Esophagus muscularis mucosa (tissue), 4 donors: ENCODE data around the gene PRM3. TPM values are rescaled to one million over a fixed set of nuclear protein-coding genes. Genes with fewer than 3 reads are reported as not detected.

Experiments
- DNase-seq: peaks from one replicate; pipeline ENCODE4 v3.0.0-alpha.2; 2017; ENCODE audit errors: extremely low spot score
- H3K27ac ChIP-seq, 4 donors: fragments of 200-600 bp; sonication (generic); replicated peaks in 1 of 4; 1 replicate in 3 of 4; 2 replicates in 1 of 4; pipeline ENCODE4 v1.5.1; 2016 to 2019; ENCODE audit warnings: mild to moderate bottlenecking in 1 of 4
- H3K27me3 ChIP-seq, 4 donors: fragments of 200-600 bp; sonication (generic); one replicate each; pipeline versions ENCODE4 v1.5.1 to v1.6.0; 2016 to 2019
- H3K36me3 ChIP-seq, 4 donors: fragments of 200-600 bp; sonication (generic); one replicate each; pipeline ENCODE4 v1.5.1; 2016 to 2019
- H3K4me1 ChIP-seq, 4 donors: fragments of 200-600 bp; sonication (generic); one replicate each; pipeline ENCODE4 v1.5.1; 2016 to 2019
- H3K4me3 ChIP-seq, 4 donors: fragments of 200-600 bp; sonication (generic); 1 replicate in 2 of 4; 2 replicates in 2 of 4; pipeline ENCODE4 v1.5.1; 2016 to 2019; ENCODE audit warnings: mild to moderate bottlenecking in 4 of 4, moderate library complexity in 1 of 4
- H3K9me3 ChIP-seq, 4 donors: fragments of 200-600 bp; sonication (generic); 1 replicate in 3 of 4; 2 replicates in 1 of 4; pipeline ENCODE4 v1.5.1; 2016 to 2019
- CTCF ChIP-seq, 3 experiments: fragments of 200-600 bp in 2 of 3; fragments of 450-650 bp in 1 of 3; sonication (generic) in 2 of 3; IDR thresholded peaks; one replicate each; pipeline ENCODE4 v1.5.1; 2017 to 2019; ENCODE audit warnings: antibody characterized with exemption in 3 of 3, mild to moderate bottlenecking in 2 of 3, moderate library complexity in 1 of 3
- EP300 ChIP-seq: sonication (generic); formaldehyde crosslinking; IDR thresholded peaks from one replicate; pipeline ENCODE4 v1.6.1; 2017; ENCODE audit warnings: antibody characterized with exemption
- POLR2A ChIP-seq: fragments of 450-650 bp; IDR thresholded peaks from one replicate; pipeline ENCODE4 v1.6.1; 2017; ENCODE audit warnings: antibody characterized with exemption, moderate library complexity, mild to moderate bottlenecking, low read depth
- POLR2AphosphoS5 ChIP-seq, 2 donors: sonication (generic); formaldehyde crosslinking; IDR thresholded peaks; one replicate each; pipeline ENCODE4 v1.6.1; 2017; ENCODE audit warnings: antibody characterized with exemption in 2 of 2
- WGBS: methylation state at CpG from one replicate; pipeline ENCODE4 v1.1.5; 2018; 5-methylcytosine and 5-hydroxymethylcytosine counted together
- intact Hi-C: fragments of 100-400 bp; cut with DNase I; formaldehyde crosslinking; loops from one replicate; pipeline ENCODE4 v1.15.1; 2023
- total RNA-seq, 4 donors: library from RNA; depleted of rRNA; stranded (reverse); fragments of >200 nt; gene quantifications; one replicate each; pipeline versions ENCODE4 v1.1.0 to v1.2.1, GENCODE V29; 2016

The PRM3 gene
- total RNA-seq, 4 donors from 2014 or later, result not detected

DNA sequence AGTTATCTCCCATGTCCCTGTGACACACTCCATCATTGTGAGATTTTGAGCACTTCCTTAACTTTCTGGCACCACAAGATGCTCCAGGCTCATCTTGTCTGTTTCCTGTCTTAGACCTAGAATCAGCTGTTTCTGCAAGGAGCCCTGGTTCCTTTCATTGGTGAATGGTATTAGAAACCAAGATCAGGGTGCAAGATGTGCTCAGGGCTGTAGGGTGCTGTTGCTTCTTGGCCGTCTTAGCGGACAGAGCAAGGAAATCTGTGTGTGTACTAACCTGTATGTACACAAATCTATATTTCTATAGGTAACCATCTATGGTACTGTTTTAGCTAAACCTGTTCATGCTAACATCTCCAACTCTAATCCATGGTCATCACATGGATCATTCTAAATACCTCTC, 15.8 kb upstream of the PRM3 start:
- TF ChIP-seq POLR2A (no peak), EP300 (no peak), CTCF (IDR thresholded peaks at IDR 0.05) (no peak), POLR2AphosphoS5 (IDR thresholded peaks at IDR 0.05) (no peak)
- intact Hi-C loops, result no loop called here
- H3K27ac ChIP-seq, result no peak overlapping the region
- H3K9me3 ChIP-seq, result no peaks in the 10 kb centered on the region
- no peaks in the 10 kb centered on the region for H3K36me3 ChIP-seq
- DNase-seq, result no peak
- no peaks in the 10 kb centered on the region for H3K27me3 ChIP-seq
- WGBS, result 93% methylated on average over 2 of the region's 2 CpGs
- H3K4me1 ChIP-seq, result no peaks in the 10 kb centered on the region
- H3K4me3 ChIP-seq, result no peak overlapping the region

DNA sequence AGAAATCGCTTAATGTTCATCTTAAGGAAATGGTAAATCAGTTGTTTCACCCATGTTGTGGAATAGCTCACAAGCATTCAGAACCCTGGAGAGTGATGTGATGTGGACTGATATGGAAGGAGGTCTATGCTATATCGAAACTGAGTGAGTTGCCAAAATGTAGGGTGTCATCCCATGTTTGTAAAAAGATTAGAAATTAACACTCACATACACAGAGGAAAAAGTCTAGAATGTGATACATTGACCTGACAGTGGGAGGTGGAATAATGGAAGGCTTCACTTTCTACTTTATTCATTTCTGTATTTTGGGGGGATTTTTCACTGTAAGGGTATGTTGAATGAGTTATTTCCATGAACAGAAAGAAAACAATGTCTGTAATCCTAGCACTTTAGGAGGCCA, 12.4 kb upstream of the PRM3 start:
- 94% methylated on average over 2 of the region's 2 CpGs for WGBS
- Histone ChIP-seq H3K9me3 (no peaks in the 10 kb centered on the region), H3K4me3 (no peak overlapping the region), H3K4me1 (no peaks in the 10 kb centered on the region), H3K27ac (no peak overlapping the region), H3K36me3 (no peaks in the 10 kb centered on the region), H3K27me3 (no peaks in the 10 kb centered on the region)
- intact Hi-C loops, result no loop called here
- TF ChIP-seq CTCF (IDR thresholded peaks at IDR 0.05), result no peak
- TF ChIP-seq POLR2AphosphoS5 (IDR thresholded peaks at IDR 0.05), result no peak
- no peak for TF ChIP-seq EP300
- no peak for TF ChIP-seq POLR2A
- no peak for DNase-seq

DNA sequence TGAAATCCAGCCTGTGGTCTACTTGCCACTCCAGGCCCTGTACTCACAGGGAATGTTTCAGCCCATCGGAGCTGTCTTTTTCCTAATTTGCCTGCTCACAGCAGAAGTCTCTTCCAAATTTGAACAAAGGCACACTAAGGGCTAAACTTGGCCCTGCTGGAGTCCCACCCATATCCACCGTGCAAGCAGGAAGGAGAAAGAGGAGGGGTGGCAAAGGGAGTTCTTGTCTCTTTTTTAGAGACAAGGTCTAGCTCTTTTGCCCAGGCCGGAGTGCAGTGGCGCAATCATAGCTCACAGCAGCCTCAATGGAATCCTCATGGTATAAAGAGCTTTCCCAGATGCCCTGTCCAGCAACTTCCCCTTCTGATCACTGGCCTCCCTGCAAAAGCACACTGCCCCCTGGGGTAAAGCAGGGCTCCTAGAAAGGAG, 10.4 kb upstream of the PRM3 start:
- Histone ChIP-seq H3K9me3 (no peaks in the 10 kb centered on the region), H3K4me1 (no peaks in the 10 kb centered on the region), H3K4me3 (no peak overlapping the region), H3K36me3 (no peaks in the 10 kb centered on the region), H3K27ac (no peak overlapping the region), H3K27me3 (no peaks in the 10 kb centered on the region)
- no peak for DNase-seq
- no peak for TF ChIP-seq POLR2AphosphoS5 (IDR thresholded peaks at IDR 0.05)
- no peak for TF ChIP-seq CTCF (IDR thresholded peaks at IDR 0.05)
- TF ChIP-seq EP300, result no peak
- no peak for TF ChIP-seq POLR2A
- intact Hi-C loops, result no loop called here
- 54% methylated on average over 4 of the region's 4 CpGs for WGBS

GRCh38 chr16:11280616-11281522, 7.4 kb upstream of the PRM3 start, which contains the start of gene PRM1:
Gene PRM1, minus strand, starts transcription at chr16:11281330. Its CDS starts 92 bp downstream, at chr16:11281238.
- H3K36me3 ChIP-seq, result no peaks in the 10 kb centered on the region
- H3K27ac ChIP-seq, result no peak within 1 kb of the TSS
- intact Hi-C loops, result no loop called here
- H3K27me3 ChIP-seq, result no peaks in the 10 kb centered on the region
- WGBS, result 87% methylated on average over 23 of the region's 25 CpGs
- TF ChIP-seq CTCF (IDR thresholded peaks at IDR 0.05) (no peak), POLR2A (no peak), POLR2AphosphoS5 (IDR thresholded peaks at IDR 0.05) (no peak), EP300 (no peak)
- no peaks in the 10 kb centered on the region for H3K9me3 ChIP-seq
- no peaks in the 10 kb centered on the region for H3K4me1 ChIP-seq
- no peak within 1 kb of the TSS for H3K4me3 ChIP-seq
- no peak for DNase-seq
